HCT116 (cell line): ENCODE measurements around the gene PLEKHM3. TPM values are rescaled to one million over a fixed set of nuclear protein-coding genes. Genes with fewer than 3 reads are reported as not detected.

Experiments used
- ATAC-seq: fragments of 200-7000 bp; cut with Tn5 transposase; 2 replicates; pipeline ENCODE4 v1.9.1; 2020; ENCODE audit warnings: mild to moderate bottlenecking, moderate library complexity
- BruUV-seq: library from RNA; stranded (reverse); fragments of 400-500 nt; replicated peaks from 2 replicates; lab custom pipeline; 2021; lab: Mats Ljungman, UMichigan
- CTCF ChIA-PET: fragments of 300-600 bp; sonication (Branson Sonifier 250); formaldehyde crosslinking; loops from one replicate; lab custom pipeline; 2021; ENCODE audit warnings: antibody characterized with exemption; lab: Charles Lee
- POLR2A ChIA-PET: fragments of 300-600, 350-600 bp; sonication (Branson Sonifier 250); formaldehyde crosslinking; loops from one replicate; lab custom pipeline; 2021; ENCODE audit warnings: antibody characterized with exemption; lab: Charles Lee
- RAD21 ChIA-PET, 2 experiments: fragments of 300-600 bp; sonication (Branson Sonifier 250); formaldehyde crosslinking; loops; one replicate each; lab custom pipeline; 2023; ENCODE audit warnings: low total read pairs in 2 of 2; ENCODE audit not compliant: uncharacterized antibody in 2 of 2, unreplicated experiment in 2 of 2, low non-redundant PET in 1 of 2; lab: Charles Lee
- DNase-seq: peaks from one replicate; pipeline ENCODE4 v3.0.0-alpha.2; 2010; ENCODE audit warnings: low read depth, low spot score
- H2AFZ ChIP-seq: fragments of 200-600 bp; shearing (Covaris generic), sonication (generic); 2 replicates; pipeline ENCODE4 v1.6.1; 2017; ENCODE audit warnings: low read depth, mixed run types, mixed read lengths, antibody characterized with exemption, low read length; ENCODE audit not compliant: poor library complexity, severe bottlenecking
- H3K27ac ChIP-seq: 2 replicates; pipeline ENCODE4 v1.5.1; 2012; ENCODE audit warnings: low read depth, low read length
- H3K27me3 ChIP-seq: fragments of 200-600 bp; sonication (generic); 2 replicates; pipeline ENCODE4 v1.6.1; 2016; ENCODE audit warnings: mixed run types, low read length, mixed read lengths; ENCODE audit not compliant: insufficient read depth
- H3K36me3 ChIP-seq, 2 experiments: fragments of 200-500 bp in 1 of 2; fragments of 200-600 bp in 1 of 2; sonication (Bioruptor generic) in 1 of 2; sonication (generic) in 1 of 2; 2 replicates each; pipeline versions ENCODE4 v1.5.1 to v1.6.1; 2014 to 2016; ENCODE audit warnings: low read length in 2 of 2, inconsistent platforms in 1 of 2, mixed read lengths in 1 of 2, mixed run types in 1 of 2; ENCODE audit not compliant: insufficient read depth in 2 of 2, control insufficient read depth in 1 of 2
- H3K4me1 ChIP-seq, 2 experiments: fragments of 200-600 bp in 1 of 2; sonication (generic) in 1 of 2; 2 replicates each; pipeline versions ENCODE4 v1.5.1 to v1.6.1; 2012 to 2017; ENCODE audit warnings: low read length in 2 of 2, inconsistent platforms in 1 of 2, mild to moderate bottlenecking in 1 of 2, mixed read lengths in 1 of 2, mixed run types in 1 of 2, moderate library complexity in 1 of 2; ENCODE audit not compliant: insufficient read depth in 2 of 2, control insufficient read depth in 1 of 2
- H3K4me2 ChIP-seq: fragments of 200-600 bp; sonication (generic); 2 replicates; pipeline ENCODE4 v1.6.1; 2017; ENCODE audit warnings: mixed run types, low read length, mixed read lengths
- H3K4me3 ChIP-seq, 2 experiments: fragments of 200-600 bp in 1 of 2; sonication (generic) in 1 of 2; replicated peaks in 1 of 2; 2 replicates each; pipeline ENCODE4 v1.5.1; 2011 to 2016; ENCODE audit warnings: low read length in 2 of 2, control low read depth in 1 of 2, low read depth in 1 of 2, mild to moderate bottlenecking in 1 of 2, mixed read lengths in 1 of 2, mixed run types in 1 of 2
- H3K79me2 ChIP-seq: fragments of 200-600 bp; sonication (generic); 2 replicates; pipeline ENCODE4 v1.6.1; 2017; ENCODE audit warnings: mild to moderate bottlenecking, mixed run types, low read length, moderate library complexity, mixed read lengths; ENCODE audit not compliant: insufficient read depth
- H3K9ac ChIP-seq: fragments of 200-600 bp; sonication (generic); 2 replicates; pipeline ENCODE4 v1.6.1; 2016; ENCODE audit warnings: low read length, mixed read lengths
- H3K9me2 ChIP-seq: fragments of 200-600 bp; sonication (generic), shearing (Covaris generic); 2 replicates; pipeline ENCODE4 v1.6.1; 2017; ENCODE audit warnings: mixed run types, mild to moderate bottlenecking, moderate library complexity; ENCODE audit not compliant: insufficient read depth
- H3K9me3 ChIP-seq, 2 experiments: fragments of 200-500 bp in 1 of 2; fragments of 200-600 bp in 1 of 2; sonication (Bioruptor generic) in 1 of 2; sonication (generic) in 1 of 2; 2 replicates each; pipeline ENCODE4 v1.6.1; 2014 to 2017; ENCODE audit warnings: low read length in 2 of 2, mixed read lengths in 2 of 2, inconsistent platforms in 1 of 2, low read depth in 1 of 2, mild to moderate bottlenecking in 1 of 2, mixed run types in 1 of 2, moderate library complexity in 1 of 2; ENCODE audit not compliant: control insufficient read depth in 1 of 2, insufficient read depth in 1 of 2
- H4K20me1 ChIP-seq: fragments of 200-600 bp; sonication (generic), shearing (Covaris generic); 2 replicates; pipeline ENCODE4 v1.6.1; 2017; ENCODE audit warnings: mixed run types, mild to moderate bottlenecking, moderate library complexity; ENCODE audit not compliant: insufficient read depth
- EGR1 ChIP-seq: IDR thresholded peaks from 2 replicates; pipeline ENCODE4 v1.6.1; 2012; ENCODE audit warnings: low read depth
- EZH2 ChIP-seq: fragments of 200-600 bp; sonication (generic); IDR thresholded peaks from 2 replicates; pipeline ENCODE4 v1.6.1; 2017; ENCODE audit warnings: antibody characterized with exemption, mixed run types
- FOSL1 ChIP-seq: IDR thresholded peaks from 2 replicates; pipeline ENCODE4 v1.6.1; 2012; ENCODE audit warnings: low read depth
- SIN3A ChIP-seq: IDR thresholded peaks from 2 replicates; pipeline ENCODE4 v1.6.1; 2012; ENCODE audit warnings: low read depth
- SRF ChIP-seq: IDR thresholded peaks from 2 replicates; pipeline ENCODE4 v1.6.1; 2012; ENCODE audit warnings: low read depth
- TCF7L2 ChIP-seq: IDR thresholded peaks from 2 replicates; pipeline ENCODE4 v1.7.0; 2011; ENCODE audit warnings: borderline replicate concordance, inconsistent platforms; ENCODE audit not compliant: insufficient read depth, insufficient read length; ENCODE audit errors: extremely low read depth
- YY1 ChIP-seq: IDR thresholded peaks from 2 replicates; pipeline ENCODE4 v1.6.1; 2011; ENCODE audit warnings: low read length, low read depth, moderate library complexity, mild to moderate bottlenecking; ENCODE audit not compliant: insufficient replicate concordance; ENCODE audit errors: extremely low read depth
- intact Hi-C: fragments of 100-400 bp; cut with micrococcal nuclease; formaldehyde crosslinking; loops from 2 replicates; pipeline ENCODE4 v1.10.0; 2022
- total RNA-seq: library from RNA; stranded (reverse); gene quantifications from one replicate; pipeline ENCODE4 v1.2.1, GENCODE V29; 2021; ENCODE audit not compliant: unreplicated experiment
- TF ChIP-seq, protein P1 (sequence below): IDR thresholded peaks from 2 replicates; pipeline ENCODE4 v1.6.1; 2012; ENCODE audit warnings: low read depth
- TF ChIP-seq, protein P2 (sequence below): IDR thresholded peaks from 2 replicates; pipeline ENCODE4 v1.6.1; 2012
- TF ChIP-seq, protein P3 (sequence below): IDR thresholded peaks from 2 replicates; pipeline ENCODE4 v1.6.1; 2011; ENCODE audit warnings: mild to moderate bottlenecking, low read length, moderate library complexity; ENCODE audit not compliant: insufficient replicate concordance; ENCODE audit errors: extremely low read depth
- TF ChIP-seq, protein P4 (sequence below), 3 experiments: fragments of 200-600 bp in 1 of 3; sonication (generic) in 1 of 3; IDR thresholded peaks in 2 of 3; conservative IDR thresholded peaks in 1 of 3; 2 replicates each; pipeline ENCODE4 v1.5.1; 2012 to 2017; ENCODE audit warnings: low read depth in 2 of 3, low read length in 2 of 3, antibody characterized with exemption in 1 of 3, borderline replicate concordance in 1 of 3, control low read depth in 1 of 3, mild to moderate bottlenecking in 1 of 3, mixed read lengths in 1 of 3, mixed run types in 1 of 3, moderate library complexity in 1 of 3; ENCODE audit not compliant: insufficient read depth in 1 of 3
- TF ChIP-seq, protein P5 (sequence below): IDR thresholded peaks from 2 replicates; pipeline ENCODE4 v1.6.1; 2012

PLEKHM3 gene
- total RNA-seq, 1 experiment from 2014 or later: 6.3 TPM

DNA sequence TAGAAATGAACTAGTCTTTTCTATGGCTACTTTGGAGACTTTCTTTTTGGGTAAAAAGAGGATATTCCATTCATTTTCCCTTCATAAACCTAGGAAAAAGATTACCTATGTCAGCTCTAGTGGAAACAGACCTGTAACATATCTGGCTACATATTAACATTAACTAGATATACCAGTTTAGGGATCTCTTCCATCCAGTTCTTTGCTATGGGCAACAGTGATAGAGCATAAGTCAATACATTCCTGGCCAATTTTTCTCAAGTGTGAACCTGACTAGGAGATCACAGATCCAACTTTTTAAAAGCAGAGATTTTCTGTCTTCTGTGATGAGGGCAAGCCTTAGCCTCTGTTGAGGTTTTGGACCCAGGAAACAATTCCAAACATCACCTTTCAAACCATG, 34.5 kb downstream of the PLEKHM3 start:
- intact Hi-C loops: no loop called here
- Histone ChIP-seq H3K9me2 (no peaks in the 10 kb centered on the region), H3K4me1 (no peaks in the 10 kb centered on the region), H3K4me2 (no peak overlapping the region), H3K9me3 (no peaks in the 10 kb centered on the region), H3K9ac (no peak overlapping the region), H3K4me3 (no peak overlapping the region), H3K36me3 (no peaks in the 10 kb centered on the region), H3K27me3 (no peaks in the 10 kb centered on the region), H4K20me1 (no peaks in the 10 kb centered on the region), H3K27ac (no peak overlapping the region), H3K79me2 (no peaks in the 10 kb centered on the region), H2AFZ (no peak overlapping the region)
- ChIA-PET CTCF (no interaction called here), POLR2A (no interaction called here), RAD21 (no interaction called here)
- TF ChIP-seq TCF7L2 (no peak), EZH2 (no peak), SRF (no peak), EGR1 (no peak), SIN3A (no peak), FOSL1 (no peak), YY1 (no peak)
- TF ChIP-seq, protein P1, sequence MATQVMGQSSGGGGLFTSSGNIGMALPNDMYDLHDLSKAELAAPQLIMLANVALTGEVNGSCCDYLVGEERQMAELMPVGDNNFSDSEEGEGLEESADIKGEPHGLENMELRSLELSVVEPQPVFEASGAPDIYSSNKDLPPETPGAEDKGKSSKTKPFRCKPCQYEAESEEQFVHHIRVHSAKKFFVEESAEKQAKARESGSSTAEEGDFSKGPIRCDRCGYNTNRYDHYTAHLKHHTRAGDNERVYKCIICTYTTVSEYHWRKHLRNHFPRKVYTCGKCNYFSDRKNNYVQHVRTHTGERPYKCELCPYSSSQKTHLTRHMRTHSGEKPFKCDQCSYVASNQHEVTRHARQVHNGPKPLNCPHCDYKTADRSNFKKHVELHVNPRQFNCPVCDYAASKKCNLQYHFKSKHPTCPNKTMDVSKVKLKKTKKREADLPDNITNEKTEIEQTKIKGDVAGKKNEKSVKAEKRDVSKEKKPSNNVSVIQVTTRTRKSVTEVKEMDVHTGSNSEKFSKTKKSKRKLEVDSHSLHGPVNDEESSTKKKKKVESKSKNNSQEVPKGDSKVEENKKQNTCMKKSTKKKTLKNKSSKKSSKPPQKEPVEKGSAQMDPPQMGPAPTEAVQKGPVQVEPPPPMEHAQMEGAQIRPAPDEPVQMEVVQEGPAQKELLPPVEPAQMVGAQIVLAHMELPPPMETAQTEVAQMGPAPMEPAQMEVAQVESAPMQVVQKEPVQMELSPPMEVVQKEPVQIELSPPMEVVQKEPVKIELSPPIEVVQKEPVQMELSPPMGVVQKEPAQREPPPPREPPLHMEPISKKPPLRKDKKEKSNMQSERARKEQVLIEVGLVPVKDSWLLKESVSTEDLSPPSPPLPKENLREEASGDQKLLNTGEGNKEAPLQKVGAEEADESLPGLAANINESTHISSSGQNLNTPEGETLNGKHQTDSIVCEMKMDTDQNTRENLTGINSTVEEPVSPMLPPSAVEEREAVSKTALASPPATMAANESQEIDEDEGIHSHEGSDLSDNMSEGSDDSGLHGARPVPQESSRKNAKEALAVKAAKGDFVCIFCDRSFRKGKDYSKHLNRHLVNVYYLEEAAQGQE: no peak
- TF ChIP-seq, protein P2, sequence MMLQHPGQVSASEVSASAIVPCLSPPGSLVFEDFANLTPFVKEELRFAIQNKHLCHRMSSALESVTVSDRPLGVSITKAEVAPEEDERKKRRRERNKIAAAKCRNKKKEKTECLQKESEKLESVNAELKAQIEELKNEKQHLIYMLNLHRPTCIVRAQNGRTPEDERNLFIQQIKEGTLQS: no peak
- TF ChIP-seq, protein P3, sequence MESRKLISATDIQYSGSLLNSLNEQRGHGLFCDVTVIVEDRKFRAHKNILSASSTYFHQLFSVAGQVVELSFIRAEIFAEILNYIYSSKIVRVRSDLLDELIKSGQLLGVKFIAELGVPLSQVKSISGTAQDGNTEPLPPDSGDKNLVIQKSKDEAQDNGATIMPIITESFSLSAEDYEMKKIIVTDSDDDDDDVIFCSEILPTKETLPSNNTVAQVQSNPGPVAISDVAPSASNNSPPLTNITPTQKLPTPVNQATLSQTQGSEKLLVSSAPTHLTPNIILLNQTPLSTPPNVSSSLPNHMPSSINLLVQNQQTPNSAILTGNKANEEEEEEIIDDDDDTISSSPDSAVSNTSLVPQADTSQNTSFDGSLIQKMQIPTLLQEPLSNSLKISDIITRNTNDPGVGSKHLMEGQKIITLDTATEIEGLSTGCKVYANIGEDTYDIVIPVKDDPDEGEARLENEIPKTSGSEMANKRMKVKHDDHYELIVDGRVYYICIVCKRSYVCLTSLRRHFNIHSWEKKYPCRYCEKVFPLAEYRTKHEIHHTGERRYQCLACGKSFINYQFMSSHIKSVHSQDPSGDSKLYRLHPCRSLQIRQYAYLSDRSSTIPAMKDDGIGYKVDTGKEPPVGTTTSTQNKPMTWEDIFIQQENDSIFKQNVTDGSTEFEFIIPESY: no peak
- TF ChIP-seq, protein P4, sequence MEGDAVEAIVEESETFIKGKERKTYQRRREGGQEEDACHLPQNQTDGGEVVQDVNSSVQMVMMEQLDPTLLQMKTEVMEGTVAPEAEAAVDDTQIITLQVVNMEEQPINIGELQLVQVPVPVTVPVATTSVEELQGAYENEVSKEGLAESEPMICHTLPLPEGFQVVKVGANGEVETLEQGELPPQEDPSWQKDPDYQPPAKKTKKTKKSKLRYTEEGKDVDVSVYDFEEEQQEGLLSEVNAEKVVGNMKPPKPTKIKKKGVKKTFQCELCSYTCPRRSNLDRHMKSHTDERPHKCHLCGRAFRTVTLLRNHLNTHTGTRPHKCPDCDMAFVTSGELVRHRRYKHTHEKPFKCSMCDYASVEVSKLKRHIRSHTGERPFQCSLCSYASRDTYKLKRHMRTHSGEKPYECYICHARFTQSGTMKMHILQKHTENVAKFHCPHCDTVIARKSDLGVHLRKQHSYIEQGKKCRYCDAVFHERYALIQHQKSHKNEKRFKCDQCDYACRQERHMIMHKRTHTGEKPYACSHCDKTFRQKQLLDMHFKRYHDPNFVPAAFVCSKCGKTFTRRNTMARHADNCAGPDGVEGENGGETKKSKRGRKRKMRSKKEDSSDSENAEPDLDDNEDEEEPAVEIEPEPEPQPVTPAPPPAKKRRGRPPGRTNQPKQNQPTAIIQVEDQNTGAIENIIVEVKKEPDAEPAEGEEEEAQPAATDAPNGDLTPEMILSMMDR (IDR thresholded peaks at IDR 0.05 in 2 of 3, conservative IDR thresholded peaks at IDR 0.05 in 1 of 3; ENCODE audit: borderline replicate concordance in 1 of 3, insufficient read depth in 1 of 3, low read depth in 2 of 3, low read length in 2 of 3): no peak
- TF ChIP-seq, protein P5, sequence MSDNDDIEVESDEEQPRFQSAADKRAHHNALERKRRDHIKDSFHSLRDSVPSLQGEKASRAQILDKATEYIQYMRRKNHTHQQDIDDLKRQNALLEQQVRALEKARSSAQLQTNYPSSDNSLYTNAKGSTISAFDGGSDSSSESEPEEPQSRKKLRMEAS: no peak
- no TSS peak for BruUV-seq
- no peak for ATAC-seq
- DNase-seq: no peak
